Endothelial cell of umbilical vein (primary cell): ENCODE data around the gene SGCD. TPM values are rescaled to one million over a fixed set of nuclear protein-coding genes. Genes with fewer than 3 reads are reported as not detected.

ENCODE experiments used
- BruUV-seq: library from RNA; stranded (reverse); fragments of 400-500 nt; replicated peaks from 2 replicates; lab custom pipeline; 2021; lab: Mats Ljungman, UMichigan
- CTCF ChIA-PET: fragments of 300-600, 350-600 bp; sonication (Branson Sonifier 250); formaldehyde crosslinking; loops from one replicate; lab custom pipeline; 2021; ENCODE audit warnings: antibody characterized with exemption, inconsistent platforms; lab: Charles Lee
- POLR2A ChIA-PET: fragments of 300-600, 350-600 bp; sonication (Branson Sonifier 250); formaldehyde crosslinking; loops from one replicate; lab custom pipeline; 2021; ENCODE audit warnings: antibody characterized with exemption, inconsistent platforms; lab: Charles Lee
- DNase-seq: peaks from one replicate; pipeline ENCODE4 v3.0.0-alpha.2; 2011; ENCODE audit warnings: low read depth, low spot score
- FAIRE-seq: peaks from 2 replicates; lab custom pipeline; 2011; peaks lifted over from hg19 to GRCh38; lab: Jason Lieb, UNC
- H2AFZ ChIP-seq: 2 replicates; pipeline ENCODE4 v1.6.0; 2012; ENCODE audit warnings: low read depth, low read length, control low read depth, inconsistent platforms
- H3K27ac ChIP-seq: 2 replicates; pipeline ENCODE4 v1.5.1; 2011; ENCODE audit warnings: low read depth, mild to moderate bottlenecking, control low read depth, low read length, moderate library complexity; ENCODE audit not compliant: insufficient read depth
- H3K27me3 ChIP-seq, 2 experiments: 2 replicates each; pipeline versions ENCODE4 v1.6.0 to v1.6.1; 2011; ENCODE audit warnings: low read length in 2 of 2, mixed read lengths in 1 of 2; ENCODE audit not compliant: control insufficient read depth in 2 of 2, insufficient read depth in 2 of 2
- H3K36me3 ChIP-seq, 2 experiments: 2 replicates in 1 of 2; 3 replicates in 1 of 2; pipeline ENCODE4 v1.5.1; 2011; ENCODE audit warnings: low read length in 2 of 2, mild to moderate bottlenecking in 1 of 2, moderate library complexity in 1 of 2; ENCODE audit not compliant: control insufficient read depth in 2 of 2, insufficient read depth in 2 of 2; ENCODE audit errors: extremely low read depth in 1 of 2
- H3K4me1 ChIP-seq: 3 replicates; pipeline ENCODE4 v1.5.1; 2011; ENCODE audit warnings: mild to moderate bottlenecking, low read length; ENCODE audit not compliant: control insufficient read depth, insufficient read depth; ENCODE audit errors: extremely low read depth
- H3K4me2 ChIP-seq: 2 replicates; pipeline ENCODE4 v1.6.1; 2011; ENCODE audit warnings: low read length, control low read depth, mixed read lengths; ENCODE audit not compliant: insufficient read depth
- H3K4me3 ChIP-seq, 3 experiments: fragments of 200-600 bp in 1 of 3; sonication (generic), shearing (Covaris generic) in 1 of 3; replicated peaks in 1 of 3; 2 replicates each; pipeline ENCODE4 v1.5.1; 2011 to 2016; ENCODE audit warnings: control low read depth in 3 of 3, low read length in 3 of 3, mild to moderate bottlenecking in 2 of 3, inconsistent platforms in 1 of 3, low read depth in 1 of 3, moderate library complexity in 1 of 3; ENCODE audit not compliant: insufficient read depth in 1 of 3
- H3K79me2 ChIP-seq: 2 replicates; pipeline ENCODE4 v1.6.0; 2012; ENCODE audit warnings: low read length, inconsistent platforms; ENCODE audit not compliant: control insufficient read depth, insufficient read depth
- H3K9ac ChIP-seq: replicated peaks from 2 replicates; pipeline ENCODE3; 2011; ENCODE audit warnings: low read length, control low read depth; ENCODE audit not compliant: insufficient read depth; ENCODE audit errors: extremely low read depth
- H3K9me1 ChIP-seq: replicated peaks from 3 replicates; pipeline ENCODE4 v1.6.0; 2011; ENCODE audit warnings: mild to moderate bottlenecking, low read length; ENCODE audit not compliant: control insufficient read depth, insufficient read depth; ENCODE audit errors: extremely low read depth
- H3K9me3 ChIP-seq: replicated peaks from 2 replicates; pipeline ENCODE4 v1.5.1; 2012; ENCODE audit warnings: low read length, inconsistent platforms; ENCODE audit not compliant: control insufficient read depth, insufficient read depth
- H4K20me1 ChIP-seq: replicated peaks from 2 replicates; pipeline ENCODE3; 2011; ENCODE audit warnings: mild to moderate bottlenecking, low read length; ENCODE audit not compliant: control insufficient read depth, insufficient read depth; ENCODE audit errors: extremely low read depth
- CTCF ChIP-seq, 2 donors: IDR thresholded peaks; 1 replicate in 1 of 2; 2 replicates in 1 of 2; pipeline ENCODE4 v1.5.1; 2011; ENCODE audit warnings: low read length in 2 of 2, mild to moderate bottlenecking in 2 of 2, moderate library complexity in 2 of 2, control low read depth in 1 of 2, inconsistent platforms in 1 of 2, low read depth in 1 of 2; ENCODE audit not compliant: insufficient read depth in 1 of 2; ENCODE audit errors: extremely low read depth in 1 of 2
- EZH2 ChIP-seq: IDR thresholded peaks from 2 replicates; pipeline ENCODE4 v1.6.1; 2012; ENCODE audit warnings: borderline replicate concordance, low read depth, mild to moderate bottlenecking, moderate library complexity, low read length, inconsistent platforms; ENCODE audit not compliant: severe bottlenecking
- FOS ChIP-seq: IDR thresholded peaks from 2 replicates; pipeline ENCODE4 v1.6.1; 2011; ENCODE audit warnings: mild to moderate bottlenecking, low read length, moderate library complexity, borderline replicate concordance; ENCODE audit not compliant: insufficient read depth
- GATA2 ChIP-seq: IDR thresholded peaks from 2 replicates; pipeline ENCODE4 v1.7.0; 2011; ENCODE audit warnings: low read depth, mild to moderate bottlenecking, moderate library complexity, mixed read lengths, low read length; ENCODE audit not compliant: insufficient read length, insufficient read depth
- JUN ChIP-seq: IDR thresholded peaks from 2 replicates; pipeline ENCODE4 v1.6.1; 2011; ENCODE audit warnings: borderline replicate concordance, low read depth; ENCODE audit not compliant: insufficient read length, insufficient read depth
- MAX ChIP-seq: IDR thresholded peaks from 2 replicates; pipeline ENCODE4 v1.6.1; 2011; ENCODE audit not compliant: insufficient read depth, insufficient read length
- MYC ChIP-seq: IDR thresholded peaks from one replicate; pipeline ENCODE4 v1.6.1; 2011; ENCODE audit warnings: mild to moderate bottlenecking, low read depth, low read length
- POLR2A ChIP-seq: IDR thresholded peaks from 2 replicates; pipeline ENCODE4 v1.6.1; 2012; ENCODE audit warnings: low read depth, mild to moderate bottlenecking, control low read depth, low read length
- POLR2AphosphoS5 ChIP-seq: IDR thresholded peaks from 2 replicates; pipeline ENCODE4 v1.6.1; 2012; ENCODE audit warnings: low read depth, mild to moderate bottlenecking, control low read depth, low read length, moderate library complexity; ENCODE audit not compliant: insufficient read depth
- dilution Hi-C: fragments of 300-500 bp; cut with MboI; formaldehyde crosslinking; loops from one replicate; pipeline ENCODE4 v1.15.0; 2019; ENCODE audit warnings: low sequenced_read_pairs; ENCODE audit not compliant: extremely low pct_ligation_motif_present
- intact Hi-C: fragments of 100-400 bp; cut with micrococcal nuclease; formaldehyde crosslinking; loops from one replicate; pipeline ENCODE4 v1.10.0; 2022
- polyA plus RNA-seq, 4 experiments: library from polyadenylated mRNA; depleted of rRNA in 3 of 4; stranded (reverse) in 3 of 4; unstranded in 1 of 4; fragments of >200 nt; gene quantifications; 2 replicates each; pipeline versions ENCODE4 v1.2.1 to v1.2.3, GENCODE V29; 2011 to 2012; ENCODE audit warnings: missing spikeins in 1 of 4
- total RNA-seq: library from RNA; stranded (reverse); gene quantifications from 2 replicates; pipeline ENCODE4 v1.2.3, GENCODE V29; 2021

SGCD gene
- total and polyA plus RNA-seq, 2 donors (not counting 3 experiments of a cell fraction or from before 2014, with no cell fraction given): not detected

DNA sequence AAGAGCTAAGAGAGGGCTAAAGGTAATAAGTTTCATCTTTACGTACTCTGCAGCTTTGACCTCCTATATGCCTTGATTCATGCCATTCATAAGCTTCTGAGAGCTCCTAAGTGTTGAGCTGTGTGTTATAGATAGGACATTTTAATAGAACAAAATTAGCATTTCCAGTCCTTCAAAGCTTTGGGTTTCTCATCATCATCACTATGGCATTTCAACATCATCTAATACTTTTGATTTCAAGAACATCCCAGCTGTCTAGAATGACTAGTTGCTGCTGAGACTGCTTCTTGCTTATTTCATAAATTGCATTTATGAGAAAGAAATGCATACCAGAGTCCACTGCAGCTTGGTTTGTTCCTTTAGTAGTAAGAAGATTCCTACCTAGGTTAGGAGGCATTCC is 201.7 kb downstream of the SGCD start:
- no peak for TF ChIP-seq POLR2AphosphoS5
- no peak for TF ChIP-seq EZH2
- no peak for TF ChIP-seq MAX
- no peak for TF ChIP-seq GATA2
- TF ChIP-seq CTCF (IDR thresholded peaks at IDR 0.05; ENCODE audit: extremely low read depth in 1 of 2, insufficient read depth in 1 of 2, low read depth in 1 of 2, low read length in 2 of 2): no peak
- no peak for TF ChIP-seq JUN
- TF ChIP-seq POLR2A: no peak
- no peak for TF ChIP-seq FOS
- TF ChIP-seq MYC: no peak
- H2AFZ ChIP-seq: no peak overlapping the region
- H4K20me1 ChIP-seq: no peaks in the 10 kb centered on the region
- dilution Hi-C loops: no loop called here
- no peak overlapping the region for H3K9ac ChIP-seq
- H3K79me2 ChIP-seq: no peaks in the 10 kb centered on the region
- intact Hi-C loops: no loop called here
- ChIA-PET CTCF (no interaction called here), POLR2A (no interaction called here)
- no peak overlapping the region for H3K27ac ChIP-seq
- BruUV-seq: no TSS peak
- H3K9me3 ChIP-seq: peaks cover 4% of the 10 kb centered on the region
- no peak overlapping the region for H3K4me2 ChIP-seq
- DNase-seq (no peak), FAIRE-seq (no peak)
- no peak overlapping the region for H3K4me3 ChIP-seq
- H3K27me3 ChIP-seq: no peaks in the 10 kb centered on the region
- H3K9me1 ChIP-seq: no peaks in the 10 kb centered on the region
- no peaks in the 10 kb centered on the region for H3K36me3 ChIP-seq
- no peaks in the 10 kb centered on the region for H3K4me1 ChIP-seq
